ENCODE results near the gene TEX50. TPM values are rescaled to one million over a fixed set of nuclear protein-coding genes. Genes with fewer than 3 reads are reported as not detected.
"Not testable (repeated sequence)": the region's sequence is repeated elsewhere in the genome, so short reads cannot be mapped to it uniquely, and the experiment has no call there.

TEX50 gene
- total RNA-seq, 1 donor from 2014 or later, result not detected

DNA sequence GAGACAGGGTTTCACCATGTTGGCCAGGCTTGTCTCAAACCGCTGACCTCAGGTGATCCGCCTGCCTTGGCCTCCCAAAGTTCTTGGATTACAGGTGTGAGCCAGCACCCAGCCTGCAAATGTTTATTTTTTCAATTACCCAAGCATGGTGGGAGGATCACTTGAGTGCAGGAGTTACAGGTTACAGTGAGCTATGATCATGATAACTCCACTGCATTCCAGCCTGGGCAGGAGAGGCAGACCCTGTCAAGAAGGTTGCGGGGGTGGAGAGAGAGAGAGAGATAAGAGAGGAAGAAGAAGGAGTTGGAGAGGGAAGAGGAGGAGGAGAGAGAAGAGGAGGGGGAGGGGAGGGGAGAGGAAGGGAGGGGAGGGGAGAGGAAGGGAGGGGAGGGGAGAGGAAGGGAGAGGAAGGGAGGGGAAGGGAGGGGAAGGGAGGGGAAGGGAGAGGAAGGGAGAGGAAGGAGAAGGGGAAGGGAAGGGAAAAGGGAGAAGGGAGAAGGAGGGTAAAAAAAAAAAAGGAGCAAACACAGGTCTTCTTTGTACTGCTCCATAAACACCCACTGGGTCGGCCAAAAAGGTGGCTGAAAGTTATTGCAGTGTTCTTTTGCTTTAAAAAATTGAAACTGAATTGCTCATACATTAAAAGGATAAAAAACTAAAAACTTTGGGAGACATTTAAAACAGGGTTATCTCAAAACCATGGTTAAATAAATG is 26.5 kb upstream of the TEX50 start:
- no peaks in the 10 kb centered on the region for H3K36me3 ChIP-seq (ENCODE audit: control insufficient read depth, insufficient read depth, low read length)
- no peak overlapping the region for H3K4me3 ChIP-seq (ENCODE audit: low read depth, low read length)
- no peak for DNase-seq (ENCODE audit: low read depth)
- H3K27me3 ChIP-seq (ENCODE audit: control insufficient read depth, insufficient read depth, low read length), result no peaks in the 10 kb centered on the region
- TF ChIP-seq, protein P1, sequence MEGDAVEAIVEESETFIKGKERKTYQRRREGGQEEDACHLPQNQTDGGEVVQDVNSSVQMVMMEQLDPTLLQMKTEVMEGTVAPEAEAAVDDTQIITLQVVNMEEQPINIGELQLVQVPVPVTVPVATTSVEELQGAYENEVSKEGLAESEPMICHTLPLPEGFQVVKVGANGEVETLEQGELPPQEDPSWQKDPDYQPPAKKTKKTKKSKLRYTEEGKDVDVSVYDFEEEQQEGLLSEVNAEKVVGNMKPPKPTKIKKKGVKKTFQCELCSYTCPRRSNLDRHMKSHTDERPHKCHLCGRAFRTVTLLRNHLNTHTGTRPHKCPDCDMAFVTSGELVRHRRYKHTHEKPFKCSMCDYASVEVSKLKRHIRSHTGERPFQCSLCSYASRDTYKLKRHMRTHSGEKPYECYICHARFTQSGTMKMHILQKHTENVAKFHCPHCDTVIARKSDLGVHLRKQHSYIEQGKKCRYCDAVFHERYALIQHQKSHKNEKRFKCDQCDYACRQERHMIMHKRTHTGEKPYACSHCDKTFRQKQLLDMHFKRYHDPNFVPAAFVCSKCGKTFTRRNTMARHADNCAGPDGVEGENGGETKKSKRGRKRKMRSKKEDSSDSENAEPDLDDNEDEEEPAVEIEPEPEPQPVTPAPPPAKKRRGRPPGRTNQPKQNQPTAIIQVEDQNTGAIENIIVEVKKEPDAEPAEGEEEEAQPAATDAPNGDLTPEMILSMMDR (IDR thresholded peaks at IDR 0.05; ENCODE audit: insufficient read depth, low read length, poor library complexity, severe bottlenecking), result no peak

DNA sequence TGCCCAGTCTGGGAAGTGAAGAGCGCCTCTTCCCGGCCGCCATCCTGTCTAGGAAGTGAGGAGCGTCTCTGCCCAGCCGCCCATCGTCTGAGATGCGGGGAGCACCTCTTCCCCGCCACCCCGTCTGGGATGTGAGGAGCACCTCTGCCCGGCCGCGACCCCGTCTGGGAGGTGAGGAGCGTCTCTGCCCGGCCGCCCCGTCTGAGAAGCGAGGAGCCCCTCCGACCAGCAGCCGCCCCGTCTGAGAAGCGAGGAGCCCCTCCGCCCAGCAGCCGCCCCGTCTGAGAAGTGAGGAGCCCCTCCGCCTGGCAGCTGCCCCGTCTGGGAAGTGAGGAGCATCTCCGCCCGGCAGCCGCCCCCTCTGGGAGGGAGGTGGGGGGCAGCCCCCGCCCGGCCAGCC is 22.1 kb upstream of the TEX50 start:
- H3K36me3 ChIP-seq (ENCODE audit: control insufficient read depth, insufficient read depth, low read length); DNase-seq (ENCODE audit: low read depth); H3K4me3 ChIP-seq (ENCODE audit: low read depth, low read length); H3K27me3 ChIP-seq (ENCODE audit: control insufficient read depth, insufficient read depth, low read length): not testable (repeated sequence)

DNA sequence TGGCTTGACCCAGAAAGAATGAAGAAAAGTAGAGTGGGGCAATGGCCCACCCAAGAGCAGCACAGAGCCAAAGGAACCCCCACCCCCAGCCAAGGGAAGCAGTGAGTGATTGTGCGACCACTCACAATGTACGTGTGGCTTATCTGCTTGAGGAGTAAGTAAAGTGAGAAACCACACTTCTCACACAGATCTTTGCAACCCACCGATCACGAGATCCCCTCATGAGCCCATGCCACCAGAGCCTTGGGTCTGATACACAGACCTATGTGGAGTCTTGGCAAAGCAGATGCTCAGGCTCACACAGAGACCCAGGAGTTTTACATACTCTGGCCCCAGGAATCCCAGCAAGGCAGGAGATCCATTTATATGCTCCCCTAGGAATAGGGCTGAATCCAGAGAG is 18.3 kb upstream of the TEX50 start:
- DNase-seq (ENCODE audit: low read depth), result no peak
- H3K4me3 ChIP-seq (ENCODE audit: low read depth, low read length), result no peak overlapping the region
- TF ChIP-seq, protein P1 (IDR thresholded peaks at IDR 0.05; ENCODE audit: insufficient read depth, low read length, poor library complexity, severe bottlenecking), result no peak
- no peaks in the 10 kb centered on the region for H3K27me3 ChIP-seq (ENCODE audit: control insufficient read depth, insufficient read depth, low read length)
- no peaks in the 10 kb centered on the region for H3K36me3 ChIP-seq (ENCODE audit: control insufficient read depth, insufficient read depth, low read length)

DNA sequence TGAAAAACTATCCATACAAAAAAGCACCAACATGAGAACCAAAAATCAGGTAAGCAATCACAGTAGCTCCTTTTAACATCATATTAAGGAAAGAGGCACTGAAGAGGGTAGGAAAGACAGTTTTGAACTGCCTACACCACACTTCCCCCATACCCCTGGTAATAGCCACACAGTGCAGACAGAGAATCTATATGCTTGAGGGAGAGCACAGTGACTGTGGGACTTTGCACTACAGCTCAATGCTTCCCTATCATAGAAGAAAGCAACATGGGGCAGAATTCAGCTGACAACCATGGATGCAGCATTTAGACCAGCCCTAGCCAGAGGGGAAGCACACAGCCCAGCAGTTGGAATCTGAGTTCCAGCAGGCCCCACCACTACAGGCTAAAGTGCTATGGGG is 7.9 kb upstream of the TEX50 start:
- Histone ChIP-seq H3K4me3 (ENCODE audit: low read depth, low read length) (no peak overlapping the region), H3K36me3 (ENCODE audit: control insufficient read depth, insufficient read depth, low read length) (no peaks in the 10 kb centered on the region), H3K27me3 (ENCODE audit: control insufficient read depth, insufficient read depth, low read length) (no peaks in the 10 kb centered on the region)
- DNase-seq (ENCODE audit: low read depth), result no peak
- TF ChIP-seq, protein P1 (IDR thresholded peaks at IDR 0.05; ENCODE audit: insufficient read depth, low read length, poor library complexity, severe bottlenecking), result no peak

DNA sequence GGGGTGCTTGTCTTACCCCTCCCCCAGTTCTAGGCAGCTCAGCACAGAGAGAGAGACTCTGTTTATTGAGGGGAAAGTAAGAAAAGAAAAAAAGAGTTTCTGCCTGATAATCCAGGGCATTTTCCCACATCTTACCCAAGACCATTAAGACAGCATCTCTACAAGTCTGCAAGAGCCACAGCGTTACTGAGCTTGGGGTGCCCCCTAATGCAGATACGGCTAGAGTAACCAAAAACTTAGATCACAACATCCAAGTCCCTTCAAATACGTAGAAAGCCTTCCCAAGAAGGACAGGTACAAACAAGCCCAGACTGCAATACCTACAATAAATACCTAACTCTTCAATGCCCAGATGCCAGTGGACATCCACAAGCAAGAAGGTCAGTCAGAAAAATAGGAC is 6.2 kb upstream of the TEX50 start:
- Histone ChIP-seq H3K27me3 (ENCODE audit: control insufficient read depth, insufficient read depth, low read length) (no peaks in the 10 kb centered on the region), H3K4me3 (ENCODE audit: low read depth, low read length) (no peak overlapping the region), H3K36me3 (ENCODE audit: control insufficient read depth, insufficient read depth, low read length) (no peaks in the 10 kb centered on the region)
- no peak for DNase-seq (ENCODE audit: low read depth)
- TF ChIP-seq, protein P1 (IDR thresholded peaks at IDR 0.05; ENCODE audit: insufficient read depth, low read length, poor library complexity, severe bottlenecking), result no peak

GRCh38 chr1:173637236-173638042 is 2.3 kb downstream of the TEX50 start:
- not testable (repeated sequence) for H3K4me3 ChIP-seq (ENCODE audit: low read depth, low read length); DNase-seq (ENCODE audit: low read depth); H3K27me3 ChIP-seq (ENCODE audit: control insufficient read depth, insufficient read depth, low read length); H3K36me3 ChIP-seq (ENCODE audit: control insufficient read depth, insufficient read depth, low read length)
